HAP-1 (cell line): ENCODE data around the gene LYZL4.

Experiments
- DNase-seq, 2 experiments: peaks; one replicate each; pipeline ENCODE4 v3.0.0-alpha.2; 2016 to 2020; ENCODE audit warnings: low spot score in 2 of 2
- H3K27me3 ChIP-seq: fragments of 250-450 bp; sonication (Bioruptor Pico); 2 replicates; pipeline ENCODE4 v1.5.1; 2020; ENCODE audit warnings: low read depth, mild to moderate bottlenecking, moderate library complexity
- H3K36me3 ChIP-seq: fragments of 250-450 bp; sonication (Bioruptor Pico); replicated peaks from 2 replicates; pipeline ENCODE4 v1.5.1; 2020; ENCODE audit warnings: mild to moderate bottlenecking
- H3K4me1 ChIP-seq: fragments of 250-450 bp; sonication (Bioruptor Pico); 2 replicates; pipeline ENCODE4 v1.5.1; 2020; ENCODE audit warnings: mild to moderate bottlenecking
- H3K4me3 ChIP-seq: fragments of 250-450 bp; sonication (Bioruptor Pico); 2 replicates; pipeline ENCODE4 v1.5.1; 2020; ENCODE audit warnings: mild to moderate bottlenecking, moderate library complexity
- H3K9me3 ChIP-seq: fragments of 250-450 bp; sonication (Bioruptor Pico); 2 replicates; pipeline ENCODE4 v1.5.1; 2020; ENCODE audit warnings: mild to moderate bottlenecking, moderate library complexity
- in situ Hi-C: fragments of 300-500 bp; cut with MboI; formaldehyde crosslinking; loops from 3 replicates; pipeline ENCODE4 v1.14.3; 2020; ENCODE audit warnings: low sequenced_read_pairs, inconsistent platforms, mixed read lengths

The LYZL4 gene

GRCh38 chr3:42410370-42411131 lies at the start of gene LYZL4:
TSS of gene LYZL4 (minus strand) at chr3:42410610. CDS start at chr3:42407251, 3,359 bp downstream.
- Histone ChIP-seq H3K36me3 (no peaks in the 10 kb centered on the region), H3K4me3 (no peak within 1 kb of the TSS), H3K9me3 (no peaks in the 10 kb centered on the region), H3K4me1 (no peaks in the 10 kb centered on the region), H3K27me3 (peaks cover 61% of the 10 kb centered on the region)
- in situ Hi-C loops = no loop called here
- no peak for DNase-seq

- H3K4me1 ChIP-seq = no peaks in the 10 kb centered on the region
- peaks cover 5% of the 10 kb centered on the region for H3K27me3 ChIP-seq
- DNase-seq = no peak
- in situ Hi-C loops = no loop called here
- no peaks in the 10 kb centered on the region for H3K9me3 ChIP-seq
- H3K36me3 ChIP-seq = no peaks in the 10 kb centered on the region
- no peak overlapping the region for H3K4me3 ChIP-seq
Measured at GRCh38 chr3:42459151-42459550, 48.7 kb upstream of the LYZL4 start.

GRCh38 chr3:42456211-42456610 lies 45.8 kb upstream of the LYZL4 start:
- DNase-seq = no peak
- Histone ChIP-seq H3K4me3 (no peak overlapping the region), H3K36me3 (no peaks in the 10 kb centered on the region), H3K9me3 (no peaks in the 10 kb centered on the region), H3K4me1 (no peaks in the 10 kb centered on the region), H3K27me3 (peaks cover 5% of the 10 kb centered on the region)
- in situ Hi-C loops = no loop called here

- Histone ChIP-seq H3K4me1 (no peaks in the 10 kb centered on the region), H3K9me3 (no peaks in the 10 kb centered on the region), H3K36me3 (no peaks in the 10 kb centered on the region), H3K27me3 (peaks cover 3% of the 10 kb centered on the region; the same call in 1 of the 2 replicates), H3K4me3 (no peak overlapping the region)
- no peak for DNase-seq
- in situ Hi-C loops = no loop called here
Measured at GRCh38 chr3:42451546-42452230, 41.3 kb upstream of the LYZL4 start.

- peaks cover under 1% of the 10 kb centered on the region; the same call in 1 of the 2 replicates for H3K4me1 ChIP-seq
- no peaks in the 10 kb centered on the region for H3K9me3 ChIP-seq
- no peaks in the 10 kb centered on the region for H3K27me3 ChIP-seq
- H3K4me3 ChIP-seq = no peak overlapping the region
- in situ Hi-C loops = no loop called here
- no peak for DNase-seq
- H3K36me3 ChIP-seq = no peaks in the 10 kb centered on the region
Measured at GRCh38 chr3:42451116-42451515, 40.7 kb upstream of the LYZL4 start.

- in situ Hi-C loops = no loop called here
- no peaks in the 10 kb centered on the region for H3K9me3 ChIP-seq
Measured at GRCh38 chr3:42450567-42450966, 40.2 kb upstream of the LYZL4 start.

GRCh38 chr3:42447481-42447880 lies 37.1 kb upstream of the LYZL4 start:
- no peak for DNase-seq
- in situ Hi-C loops = loop anchor here (25.0 kb wide), 1 partner anchor 560 kb away; no protein-coding TSS in a partner anchor
- no peaks in the 10 kb centered on the region for H3K36me3 ChIP-seq
- H3K9me3 ChIP-seq = no peaks in the 10 kb centered on the region
- H3K4me1 ChIP-seq = peaks cover 3% of the 10 kb centered on the region; the same call in 1 of the 2 replicates
- H3K4me3 ChIP-seq = no peak overlapping the region
- H3K27me3 ChIP-seq = peaks cover 12% of the 10 kb centered on the region

More at GRCh38 chr3:42450567-42450966, 40.2 kb upstream of the LYZL4 start:
- no peak for DNase-seq
- no peaks in the 10 kb centered on the region for H3K36me3 ChIP-seq
- no peak overlapping the region for H3K4me3 ChIP-seq
- H3K4me1 ChIP-seq = peaks cover 3% of the 10 kb centered on the region; the same call in 1 of the 2 replicates
- no peaks in the 10 kb centered on the region for H3K27me3 ChIP-seq

- in situ Hi-C loops = loop anchor here (25.0 kb wide), 1 partner anchor 559 kb away; no protein-coding TSS in a partner anchor
- H3K36me3 ChIP-seq = no peaks in the 10 kb centered on the region
- peak in 1 of 2 experiments; percentile 43 for DNase-seq
- no peaks in the 10 kb centered on the region for H3K9me3 ChIP-seq
- peaks cover 3% of the 10 kb centered on the region; the same call in 1 of the 2 replicates for H3K4me1 ChIP-seq
- no peak overlapping the region for H3K4me3 ChIP-seq
- H3K27me3 ChIP-seq = peaks cover 23% of the 10 kb centered on the region
Measured at GRCh38 chr3:42446111-42447050, 36.0 kb upstream of the LYZL4 start.

GRCh38 chr3:42443819-42444436 lies 33.5 kb upstream of the LYZL4 start:
- peak; percentile 78 to 90 for DNase-seq
- in situ Hi-C loops = loop anchor here (5.0 to 25.0 kb wide), 2 partner anchors 197 to 557 kb away; no protein-coding TSS in a partner anchor
- Histone ChIP-seq H3K4me3 (no peak overlapping the region), H3K4me1 (peaks cover 3% of the 10 kb centered on the region; the same call in 1 of the 2 replicates), H3K9me3 (no peaks in the 10 kb centered on the region), H3K27me3 (peaks cover 43% of the 10 kb centered on the region), H3K36me3 (no peaks in the 10 kb centered on the region)

GRCh38 chr3:42443292-42443691 lies 32.9 kb upstream of the LYZL4 start:
- Histone ChIP-seq H3K36me3 (no peaks in the 10 kb centered on the region), H3K4me1 (peaks cover 3% of the 10 kb centered on the region; the same call in 1 of the 2 replicates), H3K4me3 (no peak overlapping the region), H3K27me3 (peaks cover 47% of the 10 kb centered on the region), H3K9me3 (no peaks in the 10 kb centered on the region)
- no peak for DNase-seq
- in situ Hi-C loops = loop anchor here (5.0 to 25.0 kb wide), 2 partner anchors 196 to 556 kb away; no protein-coding TSS in a partner anchor

- Histone ChIP-seq H3K27me3 (peaks cover 48% of the 10 kb centered on the region), H3K9me3 (no peaks in the 10 kb centered on the region), H3K36me3 (no peaks in the 10 kb centered on the region), H3K4me1 (peaks cover 3% of the 10 kb centered on the region; the same call in 1 of the 2 replicates), H3K4me3 (no peak overlapping the region)
- in situ Hi-C loops = loop anchor here (5.0 to 25.0 kb wide), 2 partner anchors 195 to 555 kb away; no protein-coding TSS in a partner anchor
- no peak for DNase-seq
Measured at GRCh38 chr3:42442640-42443039, 32.2 kb upstream of the LYZL4 start.

GRCh38 chr3:42441791-42442190 lies 31.4 kb upstream of the LYZL4 start:
- no peak overlapping the region for H3K4me3 ChIP-seq
- H3K27me3 ChIP-seq = peaks cover 52% of the 10 kb centered on the region
- H3K36me3 ChIP-seq = no peaks in the 10 kb centered on the region
- peaks cover 3% of the 10 kb centered on the region; the same call in 1 of the 2 replicates for H3K4me1 ChIP-seq
- in situ Hi-C loops = loop anchor here (5.0 to 25.0 kb wide), 2 partner anchors 194 to 554 kb away; no protein-coding TSS in a partner anchor
- H3K9me3 ChIP-seq = no peaks in the 10 kb centered on the region
- no peak for DNase-seq
